ENCODE measurements around the gene UBASH3A. TPM values are rescaled to one million over a fixed set of nuclear protein-coding genes. Genes with fewer than 3 reads are reported as not detected.

The UBASH3A gene
- total RNA-seq, 4 donors from 2014 or later: 0.41 TPM; not detected in 3

DNA sequence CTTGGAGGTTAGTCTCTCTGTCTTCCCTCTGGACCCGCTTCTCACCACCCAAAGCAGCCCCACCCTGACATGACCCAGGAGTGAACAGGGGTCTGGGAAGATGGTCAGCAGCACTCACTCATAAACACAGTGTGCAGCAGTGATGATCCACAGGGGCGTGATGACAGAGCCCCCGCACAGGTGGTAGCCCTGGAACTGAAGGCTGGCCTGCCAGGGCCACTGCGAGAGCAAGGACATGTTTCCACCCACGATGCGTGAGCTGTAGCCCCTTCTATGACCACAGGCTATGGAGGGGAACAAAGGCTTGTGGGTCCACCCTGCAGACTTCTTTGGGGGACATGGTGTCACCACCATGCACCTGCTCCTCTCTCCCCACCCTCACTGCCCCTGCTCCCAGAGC lies 20.8 kb upstream of the UBASH3A start:
- Histone ChIP-seq H3K27me3 (peaks cover 0 to 4% (median 3%) of the 10 kb centered on the region in 3 donors), H3K27ac (no peak overlapping the region), H3K4me3 (no peak overlapping the region), H3K4me1 (no peaks in the 10 kb centered on the region), H3K36me3 (no peaks in the 10 kb centered on the region), H3K9me3 (no peaks in the 10 kb centered on the region)
- no peak for DNase-seq
- TF ChIP-seq POLR2A (IDR thresholded peaks at IDR 0.05) (no peak), CTCF (IDR thresholded peaks at IDR 0.05 in 4 of 5, conservative IDR thresholded peaks at IDR 0.05 in 1 of 5) (no peak)
- intact Hi-C loops (cut with DNase I; ENCODE audit: low total_unique reads): no loop called here
- in situ Hi-C loops (cut with MboI; ENCODE audit: low sequenced_read_pairs in 4 of 4): no loop called here
- no peak for ATAC-seq

DNA sequence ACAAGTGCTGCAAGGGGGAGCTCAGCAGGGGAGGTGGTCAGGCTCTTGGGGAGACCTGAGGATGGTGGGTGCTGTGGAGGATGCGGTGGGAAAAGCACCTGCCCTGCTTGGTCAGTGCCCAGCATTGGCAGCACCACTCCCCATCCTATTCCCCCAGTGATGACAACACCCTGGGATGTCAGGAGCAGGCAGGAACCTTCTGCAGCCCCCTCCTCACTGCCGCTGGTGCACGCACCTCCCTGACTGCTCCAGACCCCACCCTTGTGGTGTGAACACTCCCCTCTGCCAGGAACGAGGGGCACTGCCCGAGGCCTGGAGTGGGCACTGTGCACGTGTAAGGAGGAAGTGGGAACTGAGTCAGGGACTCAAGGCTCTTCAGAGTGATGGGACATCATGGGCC lies 20.4 kb upstream of the UBASH3A start:
- H3K27ac ChIP-seq: no peak overlapping the region
- no peaks in the 10 kb centered on the region for H3K36me3 ChIP-seq
- TF ChIP-seq POLR2A (IDR thresholded peaks at IDR 0.05) (no peak), CTCF (IDR thresholded peaks at IDR 0.05 in 4 of 5, conservative IDR thresholded peaks at IDR 0.05 in 1 of 5) (no peak)
- in situ Hi-C loops (cut with MboI; ENCODE audit: low sequenced_read_pairs in 4 of 4): no loop called here
- ATAC-seq (no peak), DNase-seq (no peak)
- H3K9me3 ChIP-seq: no peaks in the 10 kb centered on the region
- H3K27me3 ChIP-seq: peaks cover 0 to 4% (median 3%) of the 10 kb centered on the region in 3 donors
- intact Hi-C loops (cut with DNase I; ENCODE audit: low total_unique reads): no loop called here
- no peak overlapping the region for H3K4me3 ChIP-seq
- H3K4me1 ChIP-seq: no peaks in the 10 kb centered on the region

- intact Hi-C loops (cut with DNase I; ENCODE audit: low total_unique reads): no loop called here
- Histone ChIP-seq H3K27ac (no peak overlapping the region), H3K36me3 (no peaks in the 10 kb centered on the region), H3K4me3 (no peak overlapping the region), H3K27me3 (peaks cover 0 to 7% (median 3%) of the 10 kb centered on the region in 3 donors), H3K9me3 (no peaks in the 10 kb centered on the region), H3K4me1 (no peaks in the 10 kb centered on the region)
- ATAC-seq: no peak
- no peak for DNase-seq
- TF ChIP-seq CTCF (IDR thresholded peaks at IDR 0.05 in 4 of 5, conservative IDR thresholded peaks at IDR 0.05 in 1 of 5): no peak
- TF ChIP-seq POLR2A (IDR thresholded peaks at IDR 0.05): no peak
- in situ Hi-C loops (cut with MboI; ENCODE audit: low sequenced_read_pairs in 4 of 4): no loop called here
These were observed 19.4 kb upstream of the UBASH3A start for GRCh38 chr21:42384156-42384945.

- intact Hi-C loops (cut with DNase I; ENCODE audit: low total_unique reads): no loop called here
- ATAC-seq: no peak
- no peak for TF ChIP-seq POLR2A (IDR thresholded peaks at IDR 0.05)
- TF ChIP-seq CTCF (IDR thresholded peaks at IDR 0.05 in 4 of 5, conservative IDR thresholded peaks at IDR 0.05 in 1 of 5): no peak
- Histone ChIP-seq H3K27ac (no peak overlapping the region), H3K4me1 (no peaks in the 10 kb centered on the region), H3K4me3 (no peak overlapping the region), H3K27me3 (peaks cover 0 to 7% (median 5%) of the 10 kb centered on the region in 3 donors), H3K36me3 (no peaks in the 10 kb centered on the region), H3K9me3 (no peaks in the 10 kb centered on the region)
- in situ Hi-C loops (cut with MboI; ENCODE audit: low sequenced_read_pairs in 4 of 4): no loop called here
- DNase-seq: no peak
These were observed 18.7 kb upstream of the UBASH3A start for GRCh38 chr21:42384989-42385388.

Data from gastrocnemius medialis (tissue), 4 donors.